B cell (primary cell): Measurements from ENCODE around the gene PTPRS. TPM values are rescaled to one million over a fixed set of nuclear protein-coding genes. Genes with fewer than 3 reads are reported as not detected.

Experiments
- ATAC-seq: fragments of 200-7000 bp; cut with Tn5 transposase; one replicate; pipeline ENCODE4 v1.10.0; 2021; ENCODE audit warnings: low read depth, mild to moderate bottlenecking, moderate number of reproducible peaks, moderate library complexity
- CTCF ChIA-PET: fragments of 350-600 bp; sonication (Branson Sonifier 250); formaldehyde crosslinking; loops from one replicate; lab custom pipeline; 2021; ENCODE audit warnings: antibody characterized with exemption, inconsistent platforms; lab: Charles Lee
- POLR2A ChIA-PET: fragments of 350-600 bp; sonication (Branson Sonifier 250); formaldehyde crosslinking; loops from one replicate; lab custom pipeline; 2021; ENCODE audit warnings: antibody characterized with exemption; lab: Charles Lee
- DNase-seq: peaks from one replicate; pipeline ENCODE4 v3.0.0; 2013
- H2AFZ ChIP-seq: 2 replicates; pipeline ENCODE4 v1.6.1; 2012; ENCODE audit warnings: mild to moderate bottlenecking, low read depth, low read length; ENCODE audit not compliant: insufficient read depth, poor library complexity, severe bottlenecking
- H3K27ac ChIP-seq, 2 donors: 1 replicate in 1 of 2; 2 replicates in 1 of 2; pipeline ENCODE4 v1.5.1; 2012 to 2013; ENCODE audit warnings: low read length in 2 of 2, mild to moderate bottlenecking in 2 of 2, moderate library complexity in 1 of 2
- H3K27me3 ChIP-seq, 4 experiments: fragments of 200-600 bp in 1 of 4; sonication (generic) in 1 of 4; replicated peaks in 1 of 4; 1 replicate in 2 of 4; 2 replicates in 2 of 4; pipeline versions ENCODE4 v1.6.1 to v1.7.0; 2013 to 2016; ENCODE audit warnings: low read length in 3 of 4, mild to moderate bottlenecking in 2 of 4, mixed read lengths in 1 of 4, moderate library complexity in 1 of 4; ENCODE audit not compliant: insufficient read depth in 4 of 4, control insufficient read depth in 3 of 4; ENCODE audit errors: control extremely low read depth in 1 of 4
- H3K36me3 ChIP-seq, 2 experiments: replicated peaks in 1 of 2; 1 replicate in 1 of 2; 2 replicates in 1 of 2; pipeline versions ENCODE4 v1.6.1 to v1.7.1; 2013; ENCODE audit warnings: low read length in 1 of 2; ENCODE audit not compliant: insufficient read depth in 2 of 2, control insufficient read depth in 1 of 2; ENCODE audit errors: control extremely low read depth in 1 of 2, extremely low read depth in 1 of 2
- H3K4me1 ChIP-seq, 2 donors: fragments of 200-600 bp in 1 of 2; sonication (generic) in 1 of 2; 1 replicate in 1 of 2; 2 replicates in 1 of 2; pipeline versions ENCODE4 v1.5.1 to v1.6.1; 2013 to 2017; ENCODE audit warnings: low read length in 2 of 2; ENCODE audit not compliant: control insufficient read depth in 2 of 2, insufficient read depth in 2 of 2
- H3K4me2 ChIP-seq: replicated peaks from 2 replicates; pipeline ENCODE3; 2012; ENCODE audit warnings: mild to moderate bottlenecking, low read depth, low read length; ENCODE audit not compliant: poor library complexity, severe bottlenecking
- H3K4me3 ChIP-seq, 5 experiments: fragments of 200-600 bp in 1 of 5; sonication (generic) in 1 of 5; 1 replicate in 3 of 5; 2 replicates in 2 of 5; pipeline versions ENCODE4 v1.5.1 to v1.7.0; 2011 to 2016; ENCODE audit warnings: low read length in 4 of 5, mild to moderate bottlenecking in 4 of 5, low read depth in 2 of 5, control low read depth in 1 of 5, moderate library complexity in 1 of 5; ENCODE audit not compliant: insufficient read depth in 1 of 5; ENCODE audit errors: control extremely low read depth in 1 of 5, extremely low read depth in 1 of 5
- H3K79me2 ChIP-seq: fragments of 200-600 bp; sonication (generic); one replicate; pipeline ENCODE4 v1.6.0; 2016; ENCODE audit warnings: low read length; ENCODE audit not compliant: control insufficient read depth, insufficient read depth
- H3K9ac ChIP-seq: fragments of 200-600 bp; sonication (generic); 2 replicates; pipeline ENCODE4 v1.6.1; 2017; ENCODE audit warnings: mild to moderate bottlenecking, low read length, moderate library complexity
- H3K9me3 ChIP-seq, 3 donors: one replicate each; pipeline versions ENCODE4 v1.6.1 to v1.7.1; 2013; ENCODE audit warnings: low read length in 2 of 3; ENCODE audit not compliant: control insufficient read depth in 2 of 3, insufficient read depth in 1 of 3; ENCODE audit errors: control extremely low read depth in 1 of 3
- H4K20me1 ChIP-seq: 2 replicates; pipeline ENCODE4 v1.6.0; 2012; ENCODE audit warnings: mild to moderate bottlenecking, low read length; ENCODE audit not compliant: insufficient read depth, control insufficient read depth, poor library complexity, severe bottlenecking
- H3K27ac Mint-ChIP-seq: one replicate; pipeline ENCODE4 v1.8.0; 2021; ENCODE audit warnings: mixed read lengths
- H3K27me3 Mint-ChIP-seq: one replicate; pipeline ENCODE4 v1.8.0; 2021; ENCODE audit warnings: mixed read lengths
- H3K4me1 Mint-ChIP-seq: one replicate; pipeline ENCODE4 v1.8.0; 2021; ENCODE audit warnings: mixed read lengths
- H3K4me3 Mint-ChIP-seq: one replicate; pipeline ENCODE4 v1.8.0; 2021; ENCODE audit warnings: mixed read lengths
- H3K9me3 Mint-ChIP-seq: one replicate; pipeline ENCODE4 v1.8.0; 2022; ENCODE audit warnings: mixed read lengths; ENCODE audit not compliant: insufficient read depth
- CTCF ChIP-seq: fragments of 200-600 bp; IDR thresholded peaks from one replicate; pipeline ENCODE4 v1.8.0; 2022; ENCODE audit warnings: antibody characterized with exemption, mild to moderate bottlenecking
- EZH2 ChIP-seq: IDR thresholded peaks from 2 replicates; pipeline ENCODE4 v1.6.1; 2012; ENCODE audit warnings: borderline replicate concordance, low read depth, mild to moderate bottlenecking, moderate library complexity, low read length; ENCODE audit not compliant: insufficient read depth, poor library complexity, severe bottlenecking
- WGBS: methylation state at CpG from one replicate; pipeline ENCODE4 v1.1.5; 2013; ENCODE audit warnings: missing lambda C conversion rate; ENCODE audit not compliant: insufficient coverage; 5-methylcytosine and 5-hydroxymethylcytosine counted together
- intact Hi-C: fragments of 100-400 bp; cut with micrococcal nuclease; formaldehyde crosslinking; loops from one replicate; pipeline ENCODE4 v1.10.0; 2022
- polyA plus RNA-seq: library from polyadenylated mRNA; depleted of rRNA; stranded (reverse); fragments of >200 nt; gene quantifications from 2 replicates; pipeline ENCODE4 v1.2.3, GENCODE V29; 2012
- total RNA-seq, 2 donors: library from RNA; stranded (reverse); fragments of 120-200 nt in 1 of 2; gene quantifications; 1 replicate in 1 of 2; 2 replicates in 1 of 2; pipeline versions ENCODE4 v1.2.3 to v1.2.4, GENCODE V29; 2013 to 2022

The PTPRS gene
- total and polyA plus RNA-seq, 2 donors (not counting 1 experiment from before 2014, with no cell fraction given) = 6.5 to 10.0 TPM

- Histone ChIP-seq H4K20me1 (no peaks in the 10 kb centered on the region), H3K27me3 (peaks cover 0 to 14% (median 3%) of the 10 kb centered on the region in 4 experiments), H3K36me3 (no peaks in the 10 kb centered on the region), H3K4me3 (no peak overlapping the region), H3K4me2 (no peak overlapping the region), H3K9ac (no peak overlapping the region), H2AFZ (no peak overlapping the region), H3K79me2 (no peaks in the 10 kb centered on the region), H3K4me1 (peaks cover 0 to 2% of the 10 kb centered on the region in 2 donors), H3K27ac (no peak overlapping the region), H3K9me3 (peaks cover 0 to 10% (median 0%) of the 10 kb centered on the region in 3 donors)
- ChIA-PET POLR2A (no interaction called here), CTCF (no interaction called here)
- Mint-ChIP-seq H3K4me3 (no peak overlapping the region), H3K27me3 (peaks cover 30% of the 10 kb centered on the region), H3K4me1 (peaks cover 6% of the 10 kb centered on the region), H3K9me3 (no peaks in the 10 kb centered on the region), H3K27ac (no peak overlapping the region)
- no peak for ATAC-seq
- TF ChIP-seq EZH2 = no peak
- TF ChIP-seq CTCF = no peak
- DNase-seq = no peak
- intact Hi-C loops = no loop called here
- no CpG with 5 or more reads among the region's 6 CpGs for WGBS
These were observed 5.3 kb upstream of the PTPRS start for GRCh38 chr19:5345895-5346386.

- no peak overlapping the region for H2AFZ ChIP-seq
- peaks cover 0 to 26% (median 9%) of the 10 kb centered on the region in 4 experiments for H3K27me3 ChIP-seq
- no peak overlapping the region for H3K4me3 ChIP-seq
- H3K4me1 ChIP-seq = peaks cover 11 to 14% of the 10 kb centered on the region in 2 donors
- H4K20me1 ChIP-seq = no peaks in the 10 kb centered on the region
- Mint-ChIP-seq H3K4me1 (peaks cover 13% of the 10 kb centered on the region), H3K9me3 (no peaks in the 10 kb centered on the region), H3K27ac (no peak overlapping the region), H3K27me3 (peaks cover 32% of the 10 kb centered on the region), H3K4me3 (no peak overlapping the region)
- DNase-seq = no peak
- ChIA-PET POLR2A (no interaction called here), CTCF (interaction anchor here (0.7 kb wide), 1 partner anchor 35 kb away, joined by 3 read pairs; no protein-coding TSS in a partner anchor)
- no peak for TF ChIP-seq EZH2
- no peak for TF ChIP-seq CTCF
- intact Hi-C loops = no loop called here
- H3K4me2 ChIP-seq = no peak overlapping the region
- no peak for ATAC-seq
- H3K9me3 ChIP-seq = peaks cover 0 to 18% (median 0%) of the 10 kb centered on the region in 3 donors
- no peak overlapping the region for H3K27ac ChIP-seq
- no peak overlapping the region for H3K9ac ChIP-seq
- WGBS = 82% methylated on average over 9 of the region's 9 CpGs
- H3K79me2 ChIP-seq = no peaks in the 10 kb centered on the region
- H3K36me3 ChIP-seq = no peaks in the 10 kb centered on the region
These were observed 3.2 kb upstream of the PTPRS start for GRCh38 chr19:5343848-5344247.
